ENCODE measurements around the gene TMEM117. TPM values are rescaled to one million over a fixed set of nuclear protein-coding genes. Genes with fewer than 3 reads are reported as not detected.

The TMEM117 gene
- total and polyA plus RNA-seq, 2 donors (not counting 3 experiments of a cell fraction or from before 2014, with no cell fraction given): 1.2 to 3.8 TPM

DNA sequence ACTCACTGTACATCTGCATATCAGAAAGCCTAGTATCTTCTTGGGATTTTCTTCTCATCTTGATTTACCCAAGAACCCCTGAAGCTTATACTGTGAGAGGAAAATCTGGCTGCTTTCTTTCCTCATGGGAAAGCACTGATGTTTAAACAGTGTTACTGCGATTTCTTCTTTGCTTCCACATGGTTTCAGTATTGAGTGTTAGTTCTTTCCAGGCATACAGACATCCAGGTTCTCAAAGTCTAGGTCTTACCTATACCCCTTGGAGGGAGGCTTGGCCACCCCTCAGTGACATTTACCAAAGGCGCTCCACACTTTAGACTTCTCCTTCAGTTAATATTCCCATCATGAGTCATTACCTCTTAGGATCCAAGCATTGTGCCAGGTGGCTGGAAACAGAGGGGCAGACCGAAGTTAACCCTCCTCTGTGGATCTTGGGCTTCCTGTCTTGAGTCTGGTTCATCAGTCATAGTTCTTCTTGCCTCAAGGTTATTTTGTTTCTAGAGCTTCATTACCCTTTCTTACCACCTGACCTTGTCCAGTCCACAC lies 79.1 kb downstream of the TMEM117 start:
- CTCF ChIA-PET: interaction anchor here (1.0 kb wide), 1 partner anchor 1016 kb away, joined by 3 read pairs; no protein-coding TSS in a partner anchor
- Histone ChIP-seq H3K9me1 (replicated peaks; ENCODE audit: control insufficient read depth, extremely low read depth, insufficient read depth, low read length) (no peaks in the 10 kb centered on the region), H3K36me3 (ENCODE audit: control insufficient read depth in 2 of 2, extremely low read depth in 1 of 2, insufficient read depth in 2 of 2, low read length in 2 of 2) (no peaks in the 10 kb centered on the region), H2AFZ (ENCODE audit: low read depth, low read length) (no peak overlapping the region), H3K27ac (ENCODE audit: insufficient read depth, low read depth, low read length) (no peak overlapping the region), H3K9ac (replicated peaks; ENCODE audit: extremely low read depth, insufficient read depth, low read length) (no peak overlapping the region), H3K79me2 (ENCODE audit: control insufficient read depth, insufficient read depth, low read length) (no peaks in the 10 kb centered on the region), H3K4me1 (ENCODE audit: control insufficient read depth, extremely low read depth, insufficient read depth, low read length) (no peaks in the 10 kb centered on the region), H3K4me3 (replicated peaks in 1 of 3; ENCODE audit: insufficient read depth in 1 of 3, low read depth in 1 of 3, low read length in 3 of 3) (no peak overlapping the region), H3K4me2 (ENCODE audit: insufficient read depth, low read length) (no peak overlapping the region), H4K20me1 (replicated peaks; ENCODE audit: control insufficient read depth, extremely low read depth, insufficient read depth, low read length) (no peaks in the 10 kb centered on the region), H3K27me3 (ENCODE audit: control insufficient read depth in 2 of 2, insufficient read depth in 2 of 2, low read length in 2 of 2) (no peaks in the 10 kb centered on the region), H3K9me3 (replicated peaks; ENCODE audit: control insufficient read depth, insufficient read depth, low read length) (no peaks in the 10 kb centered on the region)
- no TSS peak for BruUV-seq (replicated peaks)
- POLR2A ChIA-PET: no interaction called here
- dilution Hi-C loops (cut with MboI; ENCODE audit: extremely low pct_ligation_motif_present, low sequenced_read_pairs) (no loop called here), intact Hi-C loops (cut with micrococcal nuclease) (no loop called here)
- FAIRE-seq (no peak), DNase-seq (ENCODE audit: low read depth, low spot score) (no peak)
- TF ChIP-seq, protein P1, sequence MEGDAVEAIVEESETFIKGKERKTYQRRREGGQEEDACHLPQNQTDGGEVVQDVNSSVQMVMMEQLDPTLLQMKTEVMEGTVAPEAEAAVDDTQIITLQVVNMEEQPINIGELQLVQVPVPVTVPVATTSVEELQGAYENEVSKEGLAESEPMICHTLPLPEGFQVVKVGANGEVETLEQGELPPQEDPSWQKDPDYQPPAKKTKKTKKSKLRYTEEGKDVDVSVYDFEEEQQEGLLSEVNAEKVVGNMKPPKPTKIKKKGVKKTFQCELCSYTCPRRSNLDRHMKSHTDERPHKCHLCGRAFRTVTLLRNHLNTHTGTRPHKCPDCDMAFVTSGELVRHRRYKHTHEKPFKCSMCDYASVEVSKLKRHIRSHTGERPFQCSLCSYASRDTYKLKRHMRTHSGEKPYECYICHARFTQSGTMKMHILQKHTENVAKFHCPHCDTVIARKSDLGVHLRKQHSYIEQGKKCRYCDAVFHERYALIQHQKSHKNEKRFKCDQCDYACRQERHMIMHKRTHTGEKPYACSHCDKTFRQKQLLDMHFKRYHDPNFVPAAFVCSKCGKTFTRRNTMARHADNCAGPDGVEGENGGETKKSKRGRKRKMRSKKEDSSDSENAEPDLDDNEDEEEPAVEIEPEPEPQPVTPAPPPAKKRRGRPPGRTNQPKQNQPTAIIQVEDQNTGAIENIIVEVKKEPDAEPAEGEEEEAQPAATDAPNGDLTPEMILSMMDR (IDR thresholded peaks at IDR 0.05; ENCODE audit: extremely low read depth in 1 of 2, insufficient read depth in 1 of 2, low read depth in 1 of 2, low read length in 2 of 2): no peak

DNA sequence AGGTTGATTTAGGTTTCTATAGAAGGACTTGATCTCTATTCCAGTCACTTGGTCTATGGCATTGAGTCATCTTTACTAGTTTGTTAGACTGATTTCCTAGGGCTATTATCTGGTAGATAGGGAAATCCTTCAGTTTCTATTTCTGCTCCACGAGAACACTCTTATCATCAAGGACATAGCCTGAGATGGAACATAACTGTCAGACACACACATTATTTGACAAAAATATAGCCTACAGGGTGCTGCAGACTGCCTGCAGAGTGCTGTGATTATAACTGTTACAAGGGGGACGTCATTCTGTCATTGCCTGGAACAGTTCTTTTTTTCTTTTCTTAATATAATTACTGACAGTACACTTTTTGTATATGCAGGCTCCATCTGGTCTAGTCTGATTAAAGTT lies 82.0 kb downstream of the TMEM117 start:
- intact Hi-C loops (cut with micrococcal nuclease): no loop called here
- Histone ChIP-seq H3K9ac (replicated peaks; ENCODE audit: extremely low read depth, insufficient read depth, low read length) (no peak overlapping the region), H3K79me2 (ENCODE audit: control insufficient read depth, insufficient read depth, low read length) (no peaks in the 10 kb centered on the region), H3K4me1 (ENCODE audit: control insufficient read depth, extremely low read depth, insufficient read depth, low read length) (no peaks in the 10 kb centered on the region), H3K27me3 (ENCODE audit: control insufficient read depth in 2 of 2, insufficient read depth in 2 of 2, low read length in 2 of 2) (no peaks in the 10 kb centered on the region), H3K36me3 (ENCODE audit: control insufficient read depth in 2 of 2, extremely low read depth in 1 of 2, insufficient read depth in 2 of 2, low read length in 2 of 2) (no peaks in the 10 kb centered on the region), H3K4me2 (ENCODE audit: insufficient read depth, low read length) (no peak overlapping the region), H3K27ac (ENCODE audit: insufficient read depth, low read depth, low read length) (no peak overlapping the region), H2AFZ (ENCODE audit: low read depth, low read length) (no peak overlapping the region), H3K9me1 (replicated peaks; ENCODE audit: control insufficient read depth, extremely low read depth, insufficient read depth, low read length) (no peaks in the 10 kb centered on the region), H3K9me3 (replicated peaks; ENCODE audit: control insufficient read depth, insufficient read depth, low read length) (no peaks in the 10 kb centered on the region), H3K4me3 (replicated peaks in 1 of 3; ENCODE audit: insufficient read depth in 1 of 3, low read depth in 1 of 3, low read length in 3 of 3) (no peak overlapping the region), H4K20me1 (replicated peaks; ENCODE audit: control insufficient read depth, extremely low read depth, insufficient read depth, low read length) (no peaks in the 10 kb centered on the region)
- POLR2A ChIA-PET: no interaction called here
- FAIRE-seq (no peak), DNase-seq (ENCODE audit: low read depth, low spot score) (no peak)
- dilution Hi-C loops (cut with MboI; ENCODE audit: extremely low pct_ligation_motif_present, low sequenced_read_pairs): no loop called here
- CTCF ChIA-PET: no interaction called here
- no TSS peak for BruUV-seq (replicated peaks)
- TF ChIP-seq EZH2 (IDR thresholded peaks at IDR 0.05; ENCODE audit: borderline replicate concordance, low read depth, low read length, severe bottlenecking) (no peak), POLR2A (IDR thresholded peaks at IDR 0.05; ENCODE audit: low read depth, low read length) (no peak)

Data from endothelial cell of umbilical vein (primary cell).